HCT116 (cell line): ENCODE data around the gene SEL1L3. TPM values are rescaled to one million over a fixed set of nuclear protein-coding genes. Genes with fewer than 3 reads are reported as not detected.

Experiments
- ATAC-seq: fragments of 200-7000 bp; cut with Tn5 transposase; 2 replicates; pipeline ENCODE4 v1.9.1; 2020; ENCODE audit warnings: mild to moderate bottlenecking, moderate library complexity
- BruUV-seq: library from RNA; stranded (reverse); fragments of 400-500 nt; replicated peaks from 2 replicates; lab custom pipeline; 2021; lab: Mats Ljungman, UMichigan
- CTCF ChIA-PET: fragments of 300-600 bp; sonication (Branson Sonifier 250); formaldehyde crosslinking; loops from one replicate; lab custom pipeline; 2021; ENCODE audit warnings: antibody characterized with exemption; lab: Charles Lee
- POLR2A ChIA-PET: fragments of 300-600, 350-600 bp; sonication (Branson Sonifier 250); formaldehyde crosslinking; loops from one replicate; lab custom pipeline; 2021; ENCODE audit warnings: antibody characterized with exemption; lab: Charles Lee
- RAD21 ChIA-PET, 2 experiments: fragments of 300-600 bp; sonication (Branson Sonifier 250); formaldehyde crosslinking; loops; one replicate each; lab custom pipeline; 2023; ENCODE audit warnings: low total read pairs in 2 of 2; ENCODE audit not compliant: uncharacterized antibody in 2 of 2, unreplicated experiment in 2 of 2, low non-redundant PET in 1 of 2; lab: Charles Lee
- DNase-seq: peaks from one replicate; pipeline ENCODE4 v3.0.0-alpha.2; 2010; ENCODE audit warnings: low read depth, low spot score
- H2AFZ ChIP-seq: fragments of 200-600 bp; shearing (Covaris generic), sonication (generic); 2 replicates; pipeline ENCODE4 v1.6.1; 2017; ENCODE audit warnings: low read depth, mixed run types, mixed read lengths, antibody characterized with exemption, low read length; ENCODE audit not compliant: poor library complexity, severe bottlenecking
- H3K27ac ChIP-seq: 2 replicates; pipeline ENCODE4 v1.5.1; 2012; ENCODE audit warnings: low read depth, low read length
- H3K27me3 ChIP-seq: fragments of 200-600 bp; sonication (generic); 2 replicates; pipeline ENCODE4 v1.6.1; 2016; ENCODE audit warnings: mixed run types, low read length, mixed read lengths; ENCODE audit not compliant: insufficient read depth
- H3K36me3 ChIP-seq, 2 experiments: fragments of 200-500 bp in 1 of 2; fragments of 200-600 bp in 1 of 2; sonication (Bioruptor generic) in 1 of 2; sonication (generic) in 1 of 2; 2 replicates each; pipeline versions ENCODE4 v1.5.1 to v1.6.1; 2014 to 2016; ENCODE audit warnings: low read length in 2 of 2, inconsistent platforms in 1 of 2, mixed read lengths in 1 of 2, mixed run types in 1 of 2; ENCODE audit not compliant: insufficient read depth in 2 of 2, control insufficient read depth in 1 of 2
- H3K4me1 ChIP-seq, 2 experiments: fragments of 200-600 bp in 1 of 2; sonication (generic) in 1 of 2; 2 replicates each; pipeline versions ENCODE4 v1.5.1 to v1.6.1; 2012 to 2017; ENCODE audit warnings: low read length in 2 of 2, inconsistent platforms in 1 of 2, mild to moderate bottlenecking in 1 of 2, mixed read lengths in 1 of 2, mixed run types in 1 of 2, moderate library complexity in 1 of 2; ENCODE audit not compliant: insufficient read depth in 2 of 2, control insufficient read depth in 1 of 2
- H3K4me2 ChIP-seq: fragments of 200-600 bp; sonication (generic); 2 replicates; pipeline ENCODE4 v1.6.1; 2017; ENCODE audit warnings: mixed run types, low read length, mixed read lengths
- H3K4me3 ChIP-seq, 2 experiments: fragments of 200-600 bp in 1 of 2; sonication (generic) in 1 of 2; replicated peaks in 1 of 2; 2 replicates each; pipeline ENCODE4 v1.5.1; 2011 to 2016; ENCODE audit warnings: low read length in 2 of 2, control low read depth in 1 of 2, low read depth in 1 of 2, mild to moderate bottlenecking in 1 of 2, mixed read lengths in 1 of 2, mixed run types in 1 of 2
- H3K79me2 ChIP-seq: fragments of 200-600 bp; sonication (generic); 2 replicates; pipeline ENCODE4 v1.6.1; 2017; ENCODE audit warnings: mild to moderate bottlenecking, mixed run types, low read length, moderate library complexity, mixed read lengths; ENCODE audit not compliant: insufficient read depth
- H3K9ac ChIP-seq: fragments of 200-600 bp; sonication (generic); 2 replicates; pipeline ENCODE4 v1.6.1; 2016; ENCODE audit warnings: low read length, mixed read lengths
- H3K9me2 ChIP-seq: fragments of 200-600 bp; sonication (generic), shearing (Covaris generic); 2 replicates; pipeline ENCODE4 v1.6.1; 2017; ENCODE audit warnings: mixed run types, mild to moderate bottlenecking, moderate library complexity; ENCODE audit not compliant: insufficient read depth
- H3K9me3 ChIP-seq, 2 experiments: fragments of 200-500 bp in 1 of 2; fragments of 200-600 bp in 1 of 2; sonication (Bioruptor generic) in 1 of 2; sonication (generic) in 1 of 2; 2 replicates each; pipeline ENCODE4 v1.6.1; 2014 to 2017; ENCODE audit warnings: low read length in 2 of 2, mixed read lengths in 2 of 2, inconsistent platforms in 1 of 2, low read depth in 1 of 2, mild to moderate bottlenecking in 1 of 2, mixed run types in 1 of 2, moderate library complexity in 1 of 2; ENCODE audit not compliant: control insufficient read depth in 1 of 2, insufficient read depth in 1 of 2
- H4K20me1 ChIP-seq: fragments of 200-600 bp; sonication (generic), shearing (Covaris generic); 2 replicates; pipeline ENCODE4 v1.6.1; 2017; ENCODE audit warnings: mixed run types, mild to moderate bottlenecking, moderate library complexity; ENCODE audit not compliant: insufficient read depth
- CTCF ChIP-seq, 3 experiments: fragments of 200-600 bp in 1 of 3; sonication (generic) in 1 of 3; IDR thresholded peaks in 2 of 3; conservative IDR thresholded peaks in 1 of 3; 2 replicates each; pipeline ENCODE4 v1.5.1; 2012 to 2017; ENCODE audit warnings: low read depth in 2 of 3, low read length in 2 of 3, antibody characterized with exemption in 1 of 3, borderline replicate concordance in 1 of 3, control low read depth in 1 of 3, mild to moderate bottlenecking in 1 of 3, mixed read lengths in 1 of 3, mixed run types in 1 of 3, moderate library complexity in 1 of 3; ENCODE audit not compliant: insufficient read depth in 1 of 3
- EZH2 ChIP-seq: fragments of 200-600 bp; sonication (generic); IDR thresholded peaks from 2 replicates; pipeline ENCODE4 v1.6.1; 2017; ENCODE audit warnings: antibody characterized with exemption, mixed run types
- EZH2phosphoT487 ChIP-seq: fragments of 200-600 bp; IDR thresholded peaks from 2 replicates; pipeline ENCODE4 v1.6.1; 2018; ENCODE audit warnings: antibody characterized with exemption, borderline replicate concordance
- FOSL1 ChIP-seq: IDR thresholded peaks from 2 replicates; pipeline ENCODE4 v1.6.1; 2012; ENCODE audit warnings: low read depth
- MAX ChIP-seq: IDR thresholded peaks from 2 replicates; pipeline ENCODE4 v1.6.1; 2012
- POLR2AphosphoS5 ChIP-seq: IDR thresholded peaks from 2 replicates; pipeline ENCODE4 v1.6.1; 2011; ENCODE audit warnings: mild to moderate bottlenecking, low read depth, low read length, moderate library complexity
- RAD21 ChIP-seq: IDR thresholded peaks from 2 replicates; pipeline ENCODE4 v1.6.1; 2012; ENCODE audit warnings: low read depth, mild to moderate bottlenecking
- REST ChIP-seq: IDR thresholded peaks from 2 replicates; pipeline ENCODE4 v1.6.1; 2012; ENCODE audit warnings: low read depth
- SIN3A ChIP-seq: IDR thresholded peaks from 2 replicates; pipeline ENCODE4 v1.6.1; 2012; ENCODE audit warnings: low read depth
- SRF ChIP-seq: IDR thresholded peaks from 2 replicates; pipeline ENCODE4 v1.6.1; 2012; ENCODE audit warnings: low read depth
- TCF7L2 ChIP-seq: IDR thresholded peaks from 2 replicates; pipeline ENCODE4 v1.7.0; 2011; ENCODE audit warnings: borderline replicate concordance, inconsistent platforms; ENCODE audit not compliant: insufficient read depth, insufficient read length; ENCODE audit errors: extremely low read depth
- YY1 ChIP-seq: IDR thresholded peaks from 2 replicates; pipeline ENCODE4 v1.6.1; 2011; ENCODE audit warnings: low read length, low read depth, moderate library complexity, mild to moderate bottlenecking; ENCODE audit not compliant: insufficient replicate concordance; ENCODE audit errors: extremely low read depth
- intact Hi-C: fragments of 100-400 bp; cut with micrococcal nuclease; formaldehyde crosslinking; loops from 2 replicates; pipeline ENCODE4 v1.10.0; 2022
- total RNA-seq: library from RNA; stranded (reverse); gene quantifications from one replicate; pipeline ENCODE4 v1.2.1, GENCODE V29; 2021; ENCODE audit not compliant: unreplicated experiment

The SEL1L3 gene
- total RNA-seq, 1 experiment from 2014 or later: 45.0 TPM

GRCh38 chr4:25879991-25880651, 17.3 kb upstream of the SEL1L3 start:
- H2AFZ ChIP-seq: no peak overlapping the region
- no peaks in the 10 kb centered on the region for H3K27me3 ChIP-seq
- H3K27ac ChIP-seq: no peak overlapping the region
- TF ChIP-seq MAX (no peak), YY1 (no peak)
- ChIA-PET RAD21 (no interaction called here), CTCF (no interaction called here), POLR2A (no interaction called here)
- intact Hi-C loops: no loop called here
- no peaks in the 10 kb centered on the region for H3K9me2 ChIP-seq
- ATAC-seq (no peak), DNase-seq (no peak)
- H3K9ac ChIP-seq: no peak overlapping the region
- H3K4me1 ChIP-seq: no peaks in the 10 kb centered on the region
- H3K79me2 ChIP-seq: no peaks in the 10 kb centered on the region
- H3K4me3 ChIP-seq: no peak overlapping the region
- H4K20me1 ChIP-seq: no peaks in the 10 kb centered on the region
- H3K4me2 ChIP-seq: no peak overlapping the region
- no peaks in the 10 kb centered on the region for H3K9me3 ChIP-seq
- no TSS peak for BruUV-seq
- H3K36me3 ChIP-seq: no peaks in the 10 kb centered on the region

- ATAC-seq (no peak; the same call in 1 of the 2 replicates), DNase-seq (no peak)
- Histone ChIP-seq H3K9ac (no peak overlapping the region), H4K20me1 (no peaks in the 10 kb centered on the region), H3K4me1 (no peaks in the 10 kb centered on the region), H3K36me3 (no peaks in the 10 kb centered on the region), H3K27ac (no peak overlapping the region), H3K4me2 (no peak overlapping the region), H3K4me3 (no peak overlapping the region), H3K79me2 (no peaks in the 10 kb centered on the region), H2AFZ (no peak overlapping the region), H3K9me3 (no peaks in the 10 kb centered on the region), H3K27me3 (no peaks in the 10 kb centered on the region), H3K9me2 (no peaks in the 10 kb centered on the region)
- intact Hi-C loops: no loop called here
- ChIA-PET RAD21 (no interaction called here), POLR2A (no interaction called here), CTCF (no interaction called here)
- no TSS peak for BruUV-seq
- TF ChIP-seq MAX (no peak), TCF7L2 (no peak), CTCF (IDR thresholded peaks at IDR 0.05 in 2 of 3, conservative IDR thresholded peaks at IDR 0.05 in 1 of 3; ENCODE audit: borderline replicate concordance in 1 of 3, insufficient read depth in 1 of 3, low read depth in 2 of 3, low read length in 2 of 3) (no peak), EZH2 (no peak), SIN3A (no peak), POLR2AphosphoS5 (no peak), FOSL1 (no peak), RAD21 (no peak), EZH2phosphoT487 (no peak), SRF (no peak), REST (no peak)
Measured at GRCh38 chr4:25879587-25879986, 16.8 kb upstream of the SEL1L3 start.
